GM21515 (cell line): ENCODE data around the gene PCGF3.

ENCODE experiments used
- ATAC-seq: cut with Tn5 transposase; IDR thresholded peaks from one replicate; pipeline ENCODE4 v1.9.1; 2021; ENCODE audit not compliant: unreplicated experiment

Gene PCGF3

GRCh38 chr4:705278-706082 lies at the start of gene PCGF3:
PCGF3 (plus strand) TSS chr4:705832; CDS start chr4:733681, 27,849 bp downstream.
- ATAC-seq, result peak; percentile 88

- no peak for ATAC-seq
Observed at GRCh38 chr4:656436-657337, 48.9 kb upstream of the PCGF3 start.

GRCh38 chr4:657338-657833 lies 48.2 kb upstream of the PCGF3 start:
- ATAC-seq, result no peak

DNA sequence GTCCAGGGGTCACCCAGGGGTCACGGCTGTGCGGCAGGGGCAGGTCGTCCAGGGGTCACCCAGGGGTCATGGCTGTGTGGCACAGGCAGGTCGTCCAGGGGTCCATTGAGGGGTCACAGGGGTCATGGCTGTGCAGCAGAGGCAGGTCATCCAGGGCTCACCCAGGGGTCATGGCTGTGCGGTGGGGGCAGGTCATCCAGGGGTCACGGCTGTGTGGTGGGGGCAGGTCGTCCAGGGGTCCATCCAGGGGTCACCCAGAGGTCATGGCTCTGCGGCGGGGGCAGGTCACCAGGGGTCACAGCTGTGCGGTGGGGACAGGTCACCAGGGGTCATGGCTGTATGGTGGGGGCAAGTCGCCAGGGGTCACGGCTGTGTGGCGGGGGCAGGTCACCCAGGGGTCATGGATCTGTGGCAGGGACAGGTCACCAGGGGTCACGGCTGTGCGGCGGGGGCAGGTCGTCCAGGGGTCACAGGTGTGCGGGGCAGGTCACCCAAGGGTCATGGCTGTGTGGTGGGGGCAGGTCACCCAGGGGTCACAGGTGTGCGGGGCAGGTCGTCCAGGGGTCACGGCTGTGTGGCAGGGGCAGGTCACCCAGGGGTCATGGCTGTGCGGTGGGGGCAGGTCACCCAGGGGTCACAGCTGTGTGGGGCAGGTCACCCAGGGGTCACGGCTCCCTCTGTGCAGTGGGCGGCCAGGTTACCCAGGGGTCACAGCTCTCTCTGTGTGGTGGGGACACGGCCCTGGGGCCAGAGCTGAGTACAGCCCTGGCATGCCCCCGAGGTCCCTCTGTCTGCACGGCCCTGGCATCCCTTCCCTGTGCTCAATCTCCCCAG lies 47.6 kb upstream of the PCGF3 start:
- ATAC-seq, result no peak

DNA sequence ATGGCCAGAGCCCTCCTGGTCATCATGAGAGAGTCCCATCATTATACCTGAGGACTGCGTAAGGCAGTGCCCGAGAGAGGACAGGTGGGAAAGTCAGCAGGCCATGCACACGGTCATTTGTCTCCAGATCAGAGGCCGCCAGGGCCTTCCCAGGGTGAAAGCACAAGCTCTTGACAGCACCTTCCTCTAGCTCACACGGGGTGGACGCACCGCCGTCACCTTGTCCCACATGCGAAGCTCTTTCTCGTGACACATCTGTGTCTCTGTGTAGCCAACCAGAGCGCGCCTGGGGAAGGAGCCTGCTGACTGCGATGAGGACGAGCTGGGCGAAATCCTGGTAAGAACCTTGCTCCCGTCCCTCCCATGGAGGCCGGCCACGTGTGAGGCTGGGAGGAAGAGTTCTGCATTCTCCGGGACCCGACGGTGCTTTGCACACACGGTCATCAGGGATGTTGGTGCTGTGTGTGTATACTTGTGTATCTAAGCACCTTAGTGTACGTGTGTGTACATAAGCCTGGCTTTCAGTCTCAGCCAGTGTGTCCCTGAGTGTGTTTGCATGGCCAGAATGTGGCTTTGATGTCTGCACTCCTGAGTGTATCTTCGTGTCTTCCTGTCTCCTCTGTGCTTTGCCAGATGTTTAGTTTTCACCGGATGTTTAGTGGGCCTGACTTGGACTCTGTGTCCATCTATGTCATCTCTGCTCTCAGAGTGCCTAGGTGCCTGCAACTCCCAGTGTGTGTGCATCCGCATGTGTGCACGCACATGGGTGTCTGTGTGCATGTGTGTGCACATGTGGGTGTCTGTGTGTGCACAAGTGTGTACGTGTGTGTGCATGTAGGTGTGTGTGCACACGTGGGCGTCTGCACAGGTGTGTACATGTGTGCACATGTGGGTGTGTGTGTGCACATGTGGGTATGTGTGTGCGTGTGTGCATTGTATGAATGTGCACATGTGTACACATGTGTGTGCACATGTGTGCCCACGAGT lies 46.7 kb upstream of the PCGF3 start:
- ATAC-seq, result no peak

GRCh38 chr4:659851-660250 lies 45.8 kb upstream of the PCGF3 start:
- no peak for ATAC-seq

- ATAC-seq, result no peak
Observed at GRCh38 chr4:660401-660800, 45.2 kb upstream of the PCGF3 start.

DNA sequence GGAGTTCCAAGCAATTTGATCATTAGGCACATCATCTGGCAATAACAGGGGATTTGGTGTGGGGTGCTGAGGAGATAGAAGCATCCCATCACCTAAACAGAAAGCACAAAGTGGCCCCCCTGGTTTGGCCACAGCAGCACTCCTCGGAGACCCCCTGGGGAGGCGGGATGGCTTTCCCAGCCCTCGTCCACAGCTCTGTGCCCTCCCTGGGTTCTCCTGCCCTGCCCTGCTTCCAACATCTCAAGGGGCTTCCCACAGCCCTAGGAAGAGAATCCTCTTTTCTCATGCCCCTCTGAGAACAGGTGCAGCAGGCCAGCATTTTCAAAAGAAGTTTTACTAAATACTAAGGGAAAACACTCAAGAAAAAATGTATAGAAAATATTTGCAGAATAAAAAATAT lies 44.4 kb upstream of the PCGF3 start:
- no peak for ATAC-seq

DNA sequence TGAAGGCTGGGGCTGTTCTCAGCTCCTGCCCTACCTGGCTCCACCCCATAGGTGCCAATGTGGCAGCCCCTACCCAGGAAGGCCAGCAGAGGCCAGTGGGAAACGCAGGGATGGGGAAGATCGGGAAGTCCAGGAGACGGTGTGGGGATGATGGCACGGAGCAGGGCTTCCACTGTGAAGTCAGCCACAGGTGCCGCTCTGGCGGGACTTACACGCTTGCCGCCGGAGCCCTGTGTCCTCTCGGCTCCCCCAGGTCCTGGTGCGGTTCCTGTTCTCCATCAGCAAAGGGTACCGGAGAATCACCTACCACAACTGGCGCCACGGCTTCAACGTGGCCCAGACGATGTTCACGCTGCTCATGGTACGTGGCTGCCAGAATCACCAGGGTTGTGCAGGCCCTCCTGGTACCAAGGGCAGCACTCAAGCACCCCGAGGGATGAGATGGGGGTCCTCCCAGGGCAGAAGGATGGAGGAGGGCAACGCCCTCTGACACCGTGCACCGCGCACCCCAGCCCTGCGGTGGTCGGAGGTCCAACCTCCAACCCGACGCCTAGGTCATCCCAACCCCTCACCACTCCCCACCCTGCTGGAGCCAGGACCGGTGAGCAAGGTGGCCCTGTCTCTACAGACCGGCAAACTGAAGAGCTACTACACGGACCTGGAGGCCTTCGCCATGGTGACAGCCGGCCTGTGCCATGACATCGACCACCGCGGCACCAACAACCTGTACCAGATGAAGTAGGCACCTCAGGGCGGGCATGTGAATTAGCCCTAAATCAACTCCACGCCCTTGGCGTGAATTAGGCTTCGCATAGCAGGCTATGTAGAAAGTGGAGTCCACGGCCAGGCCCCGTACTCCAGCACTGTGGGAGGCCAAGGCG lies 43.5 kb upstream of the PCGF3 start:
- no peak for ATAC-seq

DNA sequence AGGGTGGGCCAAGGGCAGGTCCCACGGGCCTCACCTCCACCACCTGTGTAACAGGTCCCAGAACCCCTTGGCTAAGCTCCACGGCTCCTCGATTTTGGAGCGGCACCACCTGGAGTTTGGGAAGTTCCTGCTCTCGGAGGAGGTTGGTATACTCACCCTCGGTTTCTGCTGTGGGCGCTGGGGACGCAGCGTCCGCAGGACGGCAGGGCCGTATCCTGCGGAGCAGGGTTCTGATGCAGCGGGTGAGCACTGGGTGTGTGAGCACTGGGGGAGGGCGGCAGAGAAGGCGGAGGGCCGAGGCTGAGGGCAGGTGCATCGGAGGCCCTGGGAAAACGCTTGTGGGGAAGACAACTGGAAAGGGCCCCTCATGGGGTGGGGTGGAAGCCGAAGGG lies 42.6 kb upstream of the PCGF3 start:
- no peak for ATAC-seq

DNA sequence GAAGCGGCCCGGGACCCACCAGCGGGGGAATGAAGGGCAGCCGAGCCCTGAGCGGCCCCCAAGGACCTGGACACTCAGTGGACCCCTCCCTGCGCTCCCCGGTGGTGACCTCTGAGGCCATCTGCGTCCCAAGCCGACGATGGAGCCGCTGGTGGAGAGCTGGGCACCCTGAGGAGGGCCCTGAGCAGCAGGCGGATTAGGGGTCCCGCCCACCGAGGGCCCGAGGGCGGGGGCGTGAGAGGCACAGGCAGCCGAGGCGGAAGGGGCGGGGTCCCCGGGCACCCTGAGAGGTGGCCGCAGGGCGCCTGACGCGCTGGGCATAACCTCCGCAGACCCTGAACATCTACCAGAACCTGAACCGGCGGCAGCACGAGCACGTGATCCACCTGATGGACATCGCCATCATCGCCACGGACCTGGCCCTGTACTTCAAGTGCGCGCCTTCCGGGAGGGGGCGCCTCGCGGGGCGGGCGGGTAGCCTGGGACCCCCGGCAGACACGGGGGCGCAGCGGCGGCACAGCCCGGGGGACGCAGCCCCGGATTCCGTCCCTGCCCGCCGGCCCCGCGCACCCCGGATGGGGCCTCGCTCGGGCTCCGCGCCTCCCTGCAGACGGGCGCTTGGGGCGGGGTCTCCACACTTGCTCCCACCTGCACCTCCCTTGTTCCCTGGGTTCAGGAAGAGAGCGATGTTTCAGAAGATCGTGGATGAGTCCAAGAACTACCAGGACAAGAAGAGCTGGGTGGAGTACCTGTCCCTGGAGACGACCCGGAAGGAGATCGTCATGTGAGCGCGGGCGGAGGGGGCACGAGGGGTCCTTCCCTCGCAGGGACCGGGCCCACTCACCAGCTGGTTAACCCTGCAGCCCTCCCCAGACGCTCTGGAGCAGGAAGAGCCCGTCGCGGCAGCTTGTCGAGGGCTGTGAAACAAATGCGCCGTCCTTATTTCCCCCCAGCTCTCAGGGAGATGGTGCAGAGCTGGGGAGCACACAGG lies 41.9 kb upstream of the PCGF3 start:
- peak; percentile 54 for ATAC-seq

- no peak for ATAC-seq
Observed at GRCh38 chr4:664713-665231, 40.9 kb upstream of the PCGF3 start.

- no peak for ATAC-seq
Observed at GRCh38 chr4:665381-665750, 40.3 kb upstream of the PCGF3 start.

DNA sequence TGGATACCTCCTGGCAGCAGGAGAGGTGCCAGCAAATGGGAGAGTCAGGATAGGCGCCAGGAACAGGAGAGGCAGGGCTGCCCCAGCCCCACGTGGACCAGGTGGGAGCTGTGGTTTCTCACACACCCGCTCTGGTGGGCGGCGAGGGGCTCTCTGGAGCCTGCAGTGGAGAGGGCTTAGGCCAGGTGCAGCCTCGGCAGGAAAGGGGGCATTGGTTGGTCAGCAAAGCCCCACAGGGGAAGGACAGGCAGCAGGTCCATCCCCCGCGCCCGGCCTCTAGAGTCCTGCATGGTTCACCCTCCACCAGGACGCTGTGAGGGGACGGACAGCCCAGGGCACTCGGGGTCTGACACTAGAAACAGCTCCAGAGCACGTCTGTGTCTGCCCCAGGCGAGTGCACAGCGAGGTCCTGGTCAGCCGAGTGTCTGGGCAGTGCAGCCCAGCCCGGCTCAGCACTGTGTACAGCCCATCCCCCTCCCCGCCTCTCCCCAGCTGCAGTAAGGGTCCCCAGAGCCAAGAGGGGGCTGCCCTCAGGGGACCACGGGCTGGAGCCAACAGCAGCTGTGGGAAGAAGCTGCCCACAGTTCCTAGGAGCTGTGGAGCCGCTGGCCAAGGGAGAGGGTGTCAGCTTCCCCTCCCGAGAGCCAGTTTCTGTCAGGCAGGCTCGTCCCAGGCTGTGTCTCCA lies 39.7 kb upstream of the PCGF3 start:
- no peak for ATAC-seq

- no peak for ATAC-seq
Observed at GRCh38 chr4:666436-666810, 39.2 kb upstream of the PCGF3 start.

DNA sequence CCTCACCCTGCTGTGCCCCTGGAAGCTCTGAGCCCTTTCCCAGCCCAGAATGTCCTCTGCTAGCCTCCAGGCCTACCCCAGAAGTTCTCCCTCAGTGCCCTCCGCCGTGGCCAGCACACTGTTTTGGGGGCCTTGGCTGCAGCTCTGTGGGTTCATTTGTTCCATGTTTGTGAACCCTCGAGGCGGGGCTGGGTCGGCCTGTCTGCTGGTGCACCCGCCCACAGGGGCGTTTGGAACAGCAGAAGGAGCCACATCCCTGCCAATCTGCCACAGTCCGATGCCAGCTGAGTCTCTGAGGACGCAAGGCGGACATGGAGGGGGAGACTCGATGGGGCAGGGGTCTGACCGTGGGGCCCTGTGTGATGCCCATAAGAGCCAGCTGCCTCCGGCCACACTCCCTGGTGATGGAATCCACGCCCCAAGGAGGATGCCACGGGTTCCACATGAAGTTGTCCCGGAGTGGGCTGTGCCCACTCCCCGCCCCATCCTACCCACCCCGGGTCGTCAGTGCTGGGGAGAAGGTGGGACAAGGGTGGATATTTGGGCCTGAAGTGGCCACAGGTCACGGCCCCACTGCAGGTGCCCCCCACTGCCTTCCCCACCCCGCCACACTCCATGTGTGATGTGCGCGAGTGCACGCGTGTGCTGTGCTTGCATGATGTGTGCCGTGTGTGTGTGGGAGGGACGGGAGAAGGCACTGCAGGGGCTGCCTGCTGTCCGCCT lies 38.6 kb upstream of the PCGF3 start:
- no peak for ATAC-seq
